BLaER1 (cell line): Measurements from ENCODE around the gene RGS14.

ENCODE experiments used
- H3K27ac ChIP-seq: shearing (Covaris generic); formaldehyde crosslinking; 2 replicates; pipeline ENCODE4 v1.8.1; 2022
- H3K27me3 ChIP-seq: shearing (Covaris generic); formaldehyde crosslinking; 2 replicates; pipeline ENCODE4 v1.8.1; 2022
- H3K36me3 ChIP-seq: shearing (Covaris generic); formaldehyde crosslinking; 2 replicates; pipeline ENCODE4 v1.8.1; 2022
- H3K4me1 ChIP-seq: shearing (Covaris generic); formaldehyde crosslinking; 2 replicates; pipeline ENCODE4 v1.8.1; 2022
- H3K4me2 ChIP-seq: shearing (Covaris generic); formaldehyde crosslinking; 2 replicates; pipeline ENCODE4 v1.8.1; 2022
- H3K4me3 ChIP-seq: shearing (Covaris generic); formaldehyde crosslinking; 2 replicates; pipeline ENCODE4 v1.8.1; 2022
- H3K9ac ChIP-seq: shearing (Covaris generic); formaldehyde crosslinking; 2 replicates; pipeline ENCODE4 v1.8.1; 2022
- H3K9me3 ChIP-seq: shearing (Covaris generic); formaldehyde crosslinking; 2 replicates; pipeline ENCODE4 v1.8.1; 2022
- H4K20me1 ChIP-seq: shearing (Covaris generic); formaldehyde crosslinking; 2 replicates; pipeline ENCODE4 v1.8.1; 2022
- Cebpa-rat ChIP-seq: shearing (Covaris generic); IDR thresholded peaks from 2 replicates; pipeline ENCODE4 v1.8.1; 2022

Gene RGS14

GRCh38 chr5:177344891-177345290 lies 12.8 kb upstream of the RGS14 start:
- peaks cover 80% of the 10 kb centered on the region for H3K36me3 ChIP-seq
- H3K4me1 ChIP-seq: peaks cover 36% of the 10 kb centered on the region
- no peak overlapping the region for H3K4me3 ChIP-seq
- no peak overlapping the region for H3K9ac ChIP-seq
- H3K4me2 ChIP-seq: no peak overlapping the region
- no peaks in the 10 kb centered on the region for H3K9me3 ChIP-seq
- H3K27ac ChIP-seq: no peak overlapping the region
- TF ChIP-seq Cebpa-rat: no peak
- peaks cover 50% of the 10 kb centered on the region for H4K20me1 ChIP-seq
- H3K27me3 ChIP-seq: no peaks in the 10 kb centered on the region

DNA sequence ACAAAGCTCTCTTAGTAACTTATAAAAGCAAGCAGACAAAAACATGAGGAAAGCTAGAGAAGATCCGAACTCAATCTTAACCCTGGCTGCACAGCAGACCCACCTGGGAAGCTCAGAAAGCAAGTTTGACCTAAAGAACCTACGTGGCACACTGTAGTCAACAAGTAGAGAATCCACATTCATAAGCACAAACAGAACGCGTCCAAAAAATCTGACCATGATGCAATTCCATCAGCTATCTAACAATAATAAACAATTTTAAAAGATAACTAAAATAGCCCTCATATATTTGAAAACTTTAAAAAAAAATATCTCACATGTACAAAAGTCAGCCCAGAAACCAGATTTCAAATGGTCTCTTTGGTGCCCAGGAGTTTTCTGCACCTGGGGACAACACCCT lies 10.9 kb upstream of the RGS14 start:
- H3K9me3 ChIP-seq: no peaks in the 10 kb centered on the region
- H4K20me1 ChIP-seq: peaks cover 63% of the 10 kb centered on the region
- peak overlapping the region; percentile 28; the same call in 1 of the 2 replicates for H3K9ac ChIP-seq
- H3K36me3 ChIP-seq: peaks cover 71% of the 10 kb centered on the region
- no peak for TF ChIP-seq Cebpa-rat
- H3K4me1 ChIP-seq: peaks cover 40% of the 10 kb centered on the region
- H3K4me3 ChIP-seq: no peak overlapping the region
- H3K27ac ChIP-seq: no peak overlapping the region
- peak overlapping the region; percentile 18; the same call in 1 of the 2 replicates for H3K4me2 ChIP-seq
- no peaks in the 10 kb centered on the region for H3K27me3 ChIP-seq

DNA sequence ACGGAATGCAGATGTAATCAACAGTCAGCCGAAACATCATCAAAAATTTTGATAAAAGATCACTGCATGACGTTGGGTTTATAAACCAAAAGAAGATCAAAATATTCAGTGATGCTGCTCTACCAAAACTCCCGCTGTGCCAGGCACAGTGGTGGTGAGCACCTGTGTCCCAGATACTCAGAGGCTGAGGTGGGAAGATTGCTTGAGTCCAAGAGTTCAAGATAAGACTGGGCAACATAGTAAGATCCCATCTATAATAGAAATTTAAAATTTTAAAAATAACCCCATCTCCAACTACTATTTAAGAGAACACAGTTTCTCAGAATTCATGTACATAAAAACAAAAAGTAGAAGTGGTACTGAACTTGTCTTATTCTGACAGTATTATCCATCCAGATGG lies 10.0 kb upstream of the RGS14 start:
- Histone ChIP-seq H3K36me3 (peaks cover 63% of the 10 kb centered on the region), H3K9me3 (no peaks in the 10 kb centered on the region), H3K27me3 (no peaks in the 10 kb centered on the region), H3K4me3 (no peak overlapping the region), H4K20me1 (peaks cover 63% of the 10 kb centered on the region), H3K27ac (no peak overlapping the region), H3K4me2 (peak overlapping the region; percentile 18; the same call in 1 of the 2 replicates), H3K4me1 (peaks cover 47% of the 10 kb centered on the region), H3K9ac (no peak overlapping the region)
- no peak for TF ChIP-seq Cebpa-rat

- Histone ChIP-seq H4K20me1 (peaks cover 63% of the 10 kb centered on the region), H3K4me3 (no peak overlapping the region), H3K9me3 (no peaks in the 10 kb centered on the region), H3K4me2 (peak overlapping the region; percentile 96), H3K27me3 (no peaks in the 10 kb centered on the region), H3K27ac (no peak overlapping the region), H3K4me1 (peaks cover 47% of the 10 kb centered on the region), H3K36me3 (peaks cover 47% of the 10 kb centered on the region), H3K9ac (peak overlapping the region; percentile 98; the same call in 1 of the 2 replicates)
- TF ChIP-seq Cebpa-rat: no peak
Measured at GRCh38 chr5:177349362-177349647, 8.4 kb upstream of the RGS14 start.

GRCh38 chr5:177349762-177350161 lies 8.0 kb upstream of the RGS14 start:
- no peak for TF ChIP-seq Cebpa-rat
- Histone ChIP-seq H3K4me3 (peak overlapping the region; percentile 97), H4K20me1 (peaks cover 63% of the 10 kb centered on the region), H3K36me3 (peaks cover 43% of the 10 kb centered on the region), H3K9ac (peak overlapping the region; percentile 98), H3K27me3 (no peaks in the 10 kb centered on the region), H3K4me1 (peaks cover 49% of the 10 kb centered on the region), H3K27ac (no peak overlapping the region), H3K4me2 (peak overlapping the region; percentile 96), H3K9me3 (no peaks in the 10 kb centered on the region)

GRCh38 chr5:177350776-177351391 lies 6.8 kb upstream of the RGS14 start:
- no peaks in the 10 kb centered on the region for H3K9me3 ChIP-seq
- no peaks in the 10 kb centered on the region for H3K27me3 ChIP-seq
- H3K9ac ChIP-seq: peak overlapping the region; percentile 98
- peaks cover 60% of the 10 kb centered on the region for H3K4me1 ChIP-seq
- peak overlapping the region; percentile 97 for H3K27ac ChIP-seq
- peak overlapping the region; percentile 96 for H3K4me2 ChIP-seq
- no peak for TF ChIP-seq Cebpa-rat
- H3K36me3 ChIP-seq: peaks cover 32% of the 10 kb centered on the region
- peaks cover 53% of the 10 kb centered on the region for H4K20me1 ChIP-seq
- H3K4me3 ChIP-seq: peak overlapping the region; percentile 97

DNA sequence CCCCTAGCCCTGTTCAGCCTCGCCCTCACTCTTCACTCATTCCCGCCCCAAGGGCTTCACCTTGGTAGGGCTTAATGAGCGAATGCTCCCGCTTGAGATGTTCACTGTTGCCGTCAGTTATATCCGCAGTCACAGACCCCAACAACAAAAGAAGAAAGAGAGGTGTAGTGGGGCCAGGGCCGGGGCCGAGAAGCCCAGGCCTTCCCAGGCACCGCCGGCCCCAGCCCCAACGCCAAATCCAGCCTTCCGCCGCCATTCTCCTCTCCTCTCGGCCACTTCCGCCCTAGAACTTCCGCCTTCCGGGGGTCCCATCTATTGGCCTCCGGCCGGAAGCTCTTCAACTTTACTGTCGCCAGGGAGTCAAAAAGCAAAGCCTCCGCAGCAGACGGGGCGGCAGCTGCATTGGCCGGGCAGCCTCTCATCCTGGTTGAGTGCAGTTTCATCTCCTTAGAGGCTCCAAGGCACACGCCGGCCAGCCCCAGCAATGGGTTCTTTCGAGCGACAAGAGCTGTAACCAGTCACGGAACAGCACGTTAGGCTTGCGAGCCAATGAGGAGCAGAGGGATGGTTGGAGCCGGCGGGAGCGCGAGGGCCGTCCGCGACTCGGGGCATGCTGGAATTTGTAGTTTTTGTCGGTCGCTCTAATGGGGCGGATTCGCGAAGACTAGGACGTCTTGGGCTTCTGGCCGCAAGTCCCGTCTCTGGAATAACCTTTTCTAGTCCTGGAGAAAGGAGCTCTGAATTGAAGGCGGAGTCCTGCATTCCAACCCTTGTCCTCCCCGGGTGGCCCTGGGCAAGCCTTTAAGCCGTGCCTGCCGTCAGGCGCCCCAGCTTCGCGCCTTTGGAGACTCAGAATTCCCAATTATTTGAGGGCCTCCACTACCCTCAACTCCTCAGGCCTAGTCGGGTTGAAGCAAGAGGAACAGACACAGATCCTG lies 6.1 kb upstream of the RGS14 start, which contains the start of gene LMAN2:
TSS of gene LMAN2 (minus strand) at position 277 of the 938 bp plus-strand sequence. CDS start at position 256, 21 bp downstream.
- H3K27ac ChIP-seq: peak within 1 kb of the TSS; percentile 97
- peak within 1 kb of the TSS; percentile 96 for H3K4me2 ChIP-seq
- no peaks in the 10 kb centered on the region for H3K27me3 ChIP-seq
- peaks cover 45% of the 10 kb centered on the region for H4K20me1 ChIP-seq
- peak within 1 kb of the TSS; percentile 98 for H3K9ac ChIP-seq
- H3K4me3 ChIP-seq: peak within 1 kb of the TSS; percentile 97
- H3K4me1 ChIP-seq: peaks cover 68% of the 10 kb centered on the region
- TF ChIP-seq Cebpa-rat: no peak
- H3K9me3 ChIP-seq: no peaks in the 10 kb centered on the region
- H3K36me3 ChIP-seq: peaks cover 26% of the 10 kb centered on the region

GRCh38 chr5:177353093-177353492 lies 4.6 kb upstream of the RGS14 start:
- Histone ChIP-seq H3K9ac (no peak overlapping the region), H3K27me3 (no peaks in the 10 kb centered on the region), H3K4me1 (peaks cover 69% of the 10 kb centered on the region), H3K4me3 (no peak overlapping the region), H3K36me3 (peaks cover 15% of the 10 kb centered on the region), H3K4me2 (no peak overlapping the region), H4K20me1 (peaks cover 31% of the 10 kb centered on the region), H3K9me3 (no peaks in the 10 kb centered on the region), H3K27ac (no peak overlapping the region)
- no peak for TF ChIP-seq Cebpa-rat

GRCh38 chr5:177354256-177354655 lies 3.5 kb upstream of the RGS14 start:
- Histone ChIP-seq H3K27ac (no peak overlapping the region), H3K4me3 (no peak overlapping the region), H3K27me3 (no peaks in the 10 kb centered on the region), H3K9ac (no peak overlapping the region), H3K4me1 (peaks cover 69% of the 10 kb centered on the region), H3K4me2 (no peak overlapping the region), H3K9me3 (no peaks in the 10 kb centered on the region), H4K20me1 (peaks cover 19% of the 10 kb centered on the region), H3K36me3 (peaks cover 9% of the 10 kb centered on the region)
- TF ChIP-seq Cebpa-rat: no peak

DNA sequence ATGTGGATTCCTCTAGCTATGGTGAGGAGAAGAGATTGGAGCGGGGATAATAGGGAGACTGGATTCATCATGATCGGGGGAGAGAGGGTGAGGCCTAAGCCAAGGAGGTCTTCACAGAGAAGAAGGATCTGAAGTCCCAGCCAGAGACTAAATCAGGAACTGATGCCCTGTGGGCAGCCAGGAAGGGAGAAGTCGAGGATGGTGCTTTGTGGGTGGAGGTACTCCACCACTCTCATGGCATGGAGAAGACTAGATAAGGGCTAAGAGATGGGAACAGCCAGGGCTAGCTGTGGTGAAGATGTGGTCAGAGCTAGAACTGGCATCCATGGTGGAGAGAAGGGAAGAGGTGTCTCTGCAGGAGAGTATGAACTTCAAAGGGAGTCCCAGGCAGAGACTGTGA lies 3.0 kb upstream of the RGS14 start:
- Histone ChIP-seq H4K20me1 (peaks cover 15% of the 10 kb centered on the region), H3K9me3 (no peaks in the 10 kb centered on the region), H3K36me3 (peaks cover 5% of the 10 kb centered on the region; the same call in 1 of the 2 replicates), H3K27me3 (no peaks in the 10 kb centered on the region), H3K4me2 (peak overlapping the region; percentile 99; the same call in 1 of the 2 replicates), H3K9ac (no peak overlapping the region), H3K27ac (no peak overlapping the region), H3K4me1 (peaks cover 69% of the 10 kb centered on the region), H3K4me3 (no peak overlapping the region)
- no peak for TF ChIP-seq Cebpa-rat
